Measurements from ENCODE around the gene TMBIM1. TPM values are rescaled to one million over a fixed set of nuclear protein-coding genes. Genes with fewer than 3 reads are reported as not detected.

TMBIM1 gene
- polyA plus RNA-seq, 6 donors from 2014 or later = 72.6 to 137 (median 108) TPM

DNA sequence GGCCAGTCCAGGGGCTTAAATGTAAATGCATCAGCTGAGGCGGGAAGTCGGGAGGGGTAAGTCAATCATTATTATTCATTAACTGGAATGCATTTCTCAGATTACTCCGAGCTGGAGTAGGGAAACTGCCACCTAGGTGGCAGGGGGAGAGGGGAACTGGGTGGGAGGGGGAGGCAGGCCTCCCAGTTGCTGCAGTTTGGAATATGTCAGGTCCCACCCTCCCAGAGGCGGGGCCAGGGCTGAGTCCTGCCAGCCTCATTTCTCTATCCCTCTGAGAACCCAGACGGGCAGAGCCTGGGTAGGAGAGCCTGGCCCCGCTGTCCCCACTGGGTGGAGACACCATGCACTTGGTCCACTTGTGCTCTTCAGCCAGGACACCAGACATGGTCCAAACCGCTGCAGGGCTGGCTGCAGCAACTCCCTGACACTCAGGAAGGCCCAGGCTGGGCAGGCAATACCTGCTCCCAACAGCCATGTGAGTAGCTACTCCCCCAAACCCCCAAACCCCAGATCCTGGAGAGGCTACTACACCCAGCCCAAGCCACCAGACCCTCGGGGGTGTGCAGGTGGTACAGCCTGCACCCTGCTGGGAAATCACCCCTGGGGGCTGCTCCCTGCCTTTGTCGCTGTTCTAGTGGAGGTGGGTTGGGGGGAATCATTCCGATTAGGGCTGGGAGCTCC lies 31.4 kb downstream of the TMBIM1 start, which contains the start of gene GPBAR1:
GPBAR1 (plus strand) TSS at position 274 of the 681 bp plus-strand sequence. CDS start 1,710 bp downstream, outside the sequence.
- no peak for ATAC-seq (ENCODE audit: low read depth in 2 of 2)
- Mint-ChIP-seq H3K27me3 (no peaks in the 10 kb centered on the region), H3K4me1 (peaks cover 41 to 71% (median 62%) of the 10 kb centered on the region in 3 donors), H3K36me3 (peaks cover 0 to 3% of the 10 kb centered on the region in 2 donors), H3K27ac (peak within 1 kb of the TSS in 5 of 6 donors; percentile 69 to 95 (median 89)), H3K9me3 (no peaks in the 10 kb centered on the region), H3K4me3 (peak within 1 kb of the TSS in 7 of 8 donors; percentile 17 to 88 (median 68))
- no peak for DNase-seq

DNA sequence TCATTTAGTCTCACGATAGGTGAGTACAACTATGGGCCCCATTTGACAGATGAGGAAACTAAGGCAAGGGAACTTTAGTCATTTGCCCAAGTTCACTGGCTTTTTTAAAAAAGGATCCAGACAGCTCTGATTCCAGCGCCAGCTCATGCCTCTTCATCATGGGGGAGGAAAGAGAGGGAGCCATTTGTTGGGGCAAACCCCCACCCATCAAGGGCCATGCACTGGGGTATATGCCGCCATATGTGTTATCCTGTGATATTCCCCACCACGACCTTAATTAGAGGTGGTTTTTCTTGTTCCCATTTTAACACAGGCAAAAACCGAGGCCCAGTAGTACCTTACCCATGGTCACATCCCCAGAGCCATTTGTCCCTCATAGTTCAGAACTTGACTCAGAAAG lies 32.1 kb downstream of the TMBIM1 start:
- Mint-ChIP-seq H3K27me3 (no peaks in the 10 kb centered on the region), H3K4me1 (peaks cover 40 to 69% (median 62%) of the 10 kb centered on the region in 3 donors), H3K4me3 (peak overlapping the region in 4 of 8 donors; percentile 42 to 87 (median 58)), H3K27ac (peak overlapping the region in 4 of 6 donors; percentile 74 to 95 (median 84)), H3K9me3 (no peaks in the 10 kb centered on the region), H3K36me3 (no peaks in the 10 kb centered on the region)
- ATAC-seq (ENCODE audit: low read depth in 2 of 2) (no peak), DNase-seq (no peak)

DNA sequence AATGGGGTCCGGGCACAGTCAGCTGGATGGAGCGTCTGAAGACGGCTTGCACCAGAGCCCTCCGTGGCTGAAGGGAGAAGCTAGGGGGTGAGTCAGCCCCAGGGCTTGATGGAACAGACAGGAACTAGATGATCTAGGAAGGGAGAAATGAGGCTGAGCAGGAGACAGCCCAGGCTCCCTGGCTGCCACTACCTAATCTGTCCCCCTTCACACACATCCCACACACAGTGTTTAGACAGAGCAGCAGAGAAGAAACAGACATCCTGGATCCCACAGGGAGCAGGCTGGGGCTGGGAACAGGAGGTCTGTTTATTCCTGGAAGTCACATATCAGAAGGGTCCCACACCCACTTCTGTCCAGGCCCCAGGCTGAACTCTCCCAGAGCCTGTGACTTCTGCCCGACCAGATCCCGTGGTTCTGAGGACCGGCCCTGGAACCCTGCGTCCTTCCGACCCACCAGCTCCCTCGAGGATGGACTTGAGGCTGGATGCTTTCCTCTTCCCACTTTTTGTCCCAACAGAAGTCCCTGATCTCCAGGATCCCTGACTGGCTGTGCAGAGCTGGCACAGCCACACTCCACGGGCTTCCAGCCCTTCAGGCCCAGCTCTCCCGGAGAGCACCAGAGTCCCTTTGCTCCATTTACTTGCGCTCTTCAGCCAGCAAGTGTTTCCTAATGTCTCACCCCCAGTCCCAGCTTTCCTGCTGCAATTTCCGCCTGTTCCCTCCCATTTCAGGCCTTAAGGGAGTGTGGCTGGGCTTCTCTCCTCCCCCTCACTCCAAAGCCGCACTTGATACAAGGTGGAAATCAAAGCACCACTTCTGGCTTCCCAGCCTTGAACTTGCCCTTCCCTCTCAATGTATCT lies 33.0 kb downstream of the TMBIM1 start:
- ATAC-seq (ENCODE audit: low read depth in 2 of 2) = no peak
- H3K27me3 Mint-ChIP-seq = no peaks in the 10 kb centered on the region
- no peaks in the 10 kb centered on the region for H3K9me3 Mint-ChIP-seq
- H3K4me1 Mint-ChIP-seq = peaks cover 40 to 63% (median 62%) of the 10 kb centered on the region in 3 donors
- H3K36me3 Mint-ChIP-seq = peaks cover 0 to under 1% of the 10 kb centered on the region in 2 donors
- peak overlapping the region in 5 of 6 donors; percentile 57 to 98 (median 89) for H3K27ac Mint-ChIP-seq
- DNase-seq = no peak
- H3K4me3 Mint-ChIP-seq = peak overlapping the region in 7 of 8 donors; percentile 10 to 87 (median 70)

DNA sequence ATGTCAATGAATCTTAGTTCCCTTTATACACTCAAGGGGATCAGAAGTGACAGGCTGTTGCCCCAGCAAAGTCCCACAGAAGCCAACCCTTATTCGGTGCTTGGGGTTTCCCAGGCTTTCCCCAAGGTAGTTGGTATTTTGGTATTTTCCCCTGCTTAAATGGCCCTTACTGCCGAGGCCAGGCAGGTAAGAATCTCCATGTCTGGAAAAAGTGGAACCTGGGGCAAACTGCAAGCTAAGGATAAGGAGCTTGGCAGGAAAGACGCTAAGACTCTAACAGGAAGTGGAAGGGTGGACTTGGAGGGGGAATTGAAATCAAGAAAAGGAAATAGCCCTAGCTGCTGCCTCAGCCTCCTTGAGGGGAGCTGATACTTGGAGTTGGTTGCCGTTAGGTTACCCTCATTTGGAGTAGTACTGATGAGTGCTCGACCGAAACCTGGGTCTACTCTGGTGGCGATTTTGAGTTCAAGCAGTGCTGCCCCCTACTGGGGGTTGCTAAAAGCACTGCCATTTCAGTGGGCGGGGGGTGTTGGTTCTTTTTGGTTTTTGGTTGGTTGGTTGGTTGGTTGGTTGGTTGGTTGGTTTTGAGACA lies 34.8 kb downstream of the TMBIM1 start:
- Mint-ChIP-seq H3K9me3 (no peaks in the 10 kb centered on the region), H3K27me3 (no peaks in the 10 kb centered on the region), H3K36me3 (peaks cover 0 to 13% of the 10 kb centered on the region in 2 donors), H3K27ac (peak overlapping the region; percentile 66 to 99 (median 97)), H3K4me1 (peaks cover 33 to 53% (median 47%) of the 10 kb centered on the region in 3 donors), H3K4me3 (peak overlapping the region in 7 of 8 donors; percentile 26 to 85 (median 79))
- ATAC-seq (ENCODE audit: low read depth in 2 of 2) (peak; percentile 92 to 94), DNase-seq (peak; percentile 83)

DNA sequence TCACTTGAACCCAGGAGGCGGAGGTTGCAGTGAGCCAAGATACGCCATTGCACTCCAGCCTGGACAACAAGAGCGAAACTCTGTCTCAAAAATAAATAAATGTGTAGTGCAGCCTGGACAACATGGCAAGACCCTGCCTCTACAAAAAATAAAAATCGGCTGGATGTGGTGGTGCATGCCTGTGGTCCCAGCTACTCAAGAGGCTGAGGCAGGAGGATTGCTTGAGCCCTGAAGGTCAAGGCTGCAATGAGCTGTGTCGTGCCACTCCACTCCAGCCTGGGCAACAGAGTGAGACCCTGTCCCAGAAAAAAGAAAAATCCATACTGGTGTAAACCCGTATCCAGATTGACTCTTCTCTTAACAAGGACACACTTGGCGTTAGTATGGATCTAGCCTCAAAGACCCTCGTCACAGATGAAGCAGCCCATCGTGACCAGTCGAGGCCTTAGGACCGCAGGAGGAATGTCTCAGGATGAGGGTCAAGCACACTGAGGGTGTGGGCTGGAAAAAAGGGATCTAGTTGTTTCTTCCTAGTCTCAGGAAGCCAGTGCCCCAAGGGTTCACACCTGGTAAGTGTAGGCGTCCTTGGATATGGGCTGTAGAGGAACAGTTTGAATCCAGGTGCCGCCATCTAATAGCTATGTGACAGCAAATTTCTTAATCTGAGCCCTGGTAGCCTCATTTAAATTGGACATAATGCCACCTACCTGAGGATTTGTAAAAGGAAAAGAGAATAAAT lies 35.5 kb downstream of the TMBIM1 start:
- Mint-ChIP-seq H3K27ac (peak overlapping the region; percentile 76 to 99 (median 97)), H3K4me3 (no peak overlapping the region), H3K4me1 (peaks cover 30 to 47% (median 43%) of the 10 kb centered on the region in 3 donors), H3K27me3 (no peaks in the 10 kb centered on the region), H3K36me3 (peaks cover 0 to 13% of the 10 kb centered on the region in 2 donors), H3K9me3 (no peaks in the 10 kb centered on the region)
- ATAC-seq (ENCODE audit: low read depth in 2 of 2) (no peak), DNase-seq (no peak)

DNA sequence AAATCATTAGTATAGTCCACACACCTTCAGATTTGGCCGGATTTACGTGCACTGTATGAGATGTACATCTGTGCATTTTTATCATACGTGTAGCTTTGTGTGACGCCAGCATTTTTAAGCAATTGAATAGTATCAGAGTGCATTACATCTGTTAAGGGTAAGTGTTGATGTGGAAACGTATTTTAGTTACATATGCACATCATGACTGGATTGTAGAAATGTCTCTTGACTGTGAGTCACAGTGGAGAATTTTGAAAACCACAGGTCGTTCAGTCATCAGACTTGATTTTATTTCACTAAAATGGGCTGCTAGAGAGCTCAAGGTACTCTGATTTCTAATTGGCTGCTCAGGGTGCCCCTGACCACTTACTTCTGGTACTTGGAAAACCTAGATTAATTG lies 36.9 kb downstream of the TMBIM1 start:
- Mint-ChIP-seq H3K9me3 (no peaks in the 10 kb centered on the region), H3K4me3 (no peak overlapping the region), H3K36me3 (peaks cover 0 to 13% of the 10 kb centered on the region in 2 donors), H3K4me1 (peaks cover 21 to 35% (median 34%) of the 10 kb centered on the region in 3 donors), H3K27ac (peak overlapping the region in 4 of 6 donors; percentile 17 to 90 (median 70)), H3K27me3 (no peaks in the 10 kb centered on the region)
- no peak for ATAC-seq (ENCODE audit: low read depth in 2 of 2)
- no peak for DNase-seq

DNA sequence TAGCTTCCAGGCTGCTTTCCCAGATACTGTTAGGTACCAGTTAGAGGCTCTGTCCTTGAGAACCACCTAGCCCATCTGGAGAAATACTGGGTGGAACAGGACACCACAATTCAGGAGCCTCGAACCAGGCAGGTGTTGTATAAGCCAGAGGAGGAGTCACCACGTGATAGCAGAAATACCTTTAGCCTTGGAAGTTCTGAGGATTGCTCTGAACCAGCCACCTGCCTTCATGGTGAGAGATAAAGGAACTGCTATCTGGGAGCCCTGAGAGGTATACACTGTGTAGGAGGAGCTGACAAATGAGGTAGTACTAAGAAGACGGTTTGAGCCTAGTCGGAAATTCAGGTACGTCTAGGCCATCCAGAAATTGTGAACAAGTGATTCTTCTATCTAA lies 39.1 kb downstream of the TMBIM1 start:
- Mint-ChIP-seq H3K36me3 (peaks cover 6 to 13% of the 10 kb centered on the region in 2 donors), H3K4me3 (no peak overlapping the region), H3K9me3 (no peaks in the 10 kb centered on the region), H3K27me3 (no peaks in the 10 kb centered on the region), H3K27ac (peak overlapping the region in 2 of 6 donors; percentile 38 to 47), H3K4me1 (peaks cover 6 to 18% (median 13%) of the 10 kb centered on the region in 3 donors)
- ATAC-seq (ENCODE audit: low read depth in 2 of 2) = no peak
- DNase-seq = no peak

DNA sequence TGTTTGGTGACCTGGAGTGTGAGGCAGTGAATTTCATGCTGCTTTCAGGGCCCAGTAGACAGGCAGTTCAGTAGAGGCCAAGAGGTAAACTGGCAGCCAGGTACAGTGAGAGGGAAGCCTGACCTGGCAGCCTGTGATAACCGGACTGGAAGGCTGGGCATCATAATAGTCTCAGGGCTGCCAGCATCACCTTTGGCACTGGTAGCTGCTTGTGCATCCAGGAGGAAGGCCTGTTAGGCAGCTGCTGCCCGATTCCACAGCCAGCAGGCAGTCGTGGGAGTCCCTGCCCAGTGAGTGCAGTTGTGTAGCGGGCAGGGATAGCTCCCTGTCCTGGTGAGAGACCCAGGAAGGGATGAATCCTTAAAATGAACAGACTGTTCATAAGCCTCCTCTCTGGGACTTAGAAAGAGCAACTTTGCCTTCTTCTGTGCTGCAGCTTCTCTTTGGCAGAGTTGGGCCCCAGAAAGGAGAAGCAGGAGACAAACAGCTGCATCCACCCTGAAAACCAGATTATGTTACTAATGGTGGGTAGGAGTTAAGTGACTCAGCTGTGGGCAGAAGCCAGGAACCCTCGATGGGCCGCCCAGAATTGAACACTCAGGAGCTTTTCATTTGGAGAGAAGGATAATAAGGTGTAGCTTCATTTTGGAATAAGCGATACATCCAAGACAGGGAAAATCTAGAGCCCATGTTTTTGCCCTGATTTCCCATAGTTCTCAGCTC lies 39.6 kb downstream of the TMBIM1 start:
- Mint-ChIP-seq H3K9me3 (no peaks in the 10 kb centered on the region), H3K4me3 (no peak overlapping the region), H3K4me1 (peaks cover 5 to 16% (median 7%) of the 10 kb centered on the region in 3 donors), H3K27me3 (no peaks in the 10 kb centered on the region), H3K27ac (peak overlapping the region in 2 of 6 donors; percentile 24 to 77), H3K36me3 (peaks cover 6 to 13% of the 10 kb centered on the region in 2 donors)
- DNase-seq = no peak
- no peak for ATAC-seq (ENCODE audit: low read depth in 2 of 2)

DNA sequence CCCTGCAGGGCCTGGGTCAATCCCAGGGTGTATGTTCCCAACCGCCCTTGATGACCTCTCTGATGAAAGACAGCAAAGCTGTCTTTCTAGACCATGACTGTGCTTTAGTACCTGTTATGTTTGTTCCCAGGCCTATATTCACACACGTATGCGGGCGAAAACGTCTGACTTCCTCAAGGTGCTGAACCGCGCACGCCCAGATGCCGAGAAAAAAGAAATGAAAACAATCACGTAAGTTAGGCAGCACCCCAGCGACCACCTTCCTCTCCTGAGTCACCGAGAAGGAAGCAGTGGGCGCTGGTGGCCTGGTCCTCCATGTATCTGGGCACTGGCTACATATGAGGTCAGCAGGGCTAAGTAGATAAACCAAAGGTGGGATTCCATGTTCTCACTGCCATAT lies 42.6 kb downstream of the TMBIM1 start:
- Mint-ChIP-seq H3K4me1 (no peaks in the 10 kb centered on the region), H3K9me3 (no peaks in the 10 kb centered on the region), H3K27me3 (no peaks in the 10 kb centered on the region), H3K36me3 (peaks cover 6 to 13% of the 10 kb centered on the region in 2 donors), H3K4me3 (peak overlapping the region in 1 of 8 donors; percentile 68), H3K27ac (peak overlapping the region; percentile 14 to 78 (median 44))
- ATAC-seq (ENCODE audit: low read depth in 2 of 2) (no peak), DNase-seq (no peak)

DNA sequence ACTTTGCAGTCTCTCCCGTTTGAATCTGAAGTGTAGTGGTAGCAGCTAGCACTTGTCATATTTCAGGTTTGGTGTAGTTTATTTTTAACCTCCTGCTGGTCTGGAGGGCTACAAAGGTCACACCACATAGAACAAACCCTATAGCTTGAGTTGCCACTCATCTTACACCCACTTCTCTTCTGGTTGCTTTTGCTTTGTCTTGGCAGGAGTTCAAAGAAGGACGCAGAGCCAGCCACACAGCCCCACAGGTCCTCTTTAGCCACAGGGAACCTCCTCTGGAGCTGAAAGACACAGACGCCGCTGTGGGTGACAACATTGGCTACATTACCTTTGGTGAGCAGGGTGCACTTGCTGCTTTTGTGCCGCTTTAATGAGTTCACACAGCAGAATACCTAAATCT lies 47.1 kb downstream of the TMBIM1 start:
- DNase-seq (no peak), ATAC-seq (ENCODE audit: low read depth in 2 of 2) (no peak)
- H3K4me1 Mint-ChIP-seq = no peaks in the 10 kb centered on the region
- H3K27ac Mint-ChIP-seq = no peak overlapping the region
- peaks cover 8 to 10% of the 10 kb centered on the region in 2 donors for H3K36me3 Mint-ChIP-seq
- no peaks in the 10 kb centered on the region for H3K27me3 Mint-ChIP-seq
- no peaks in the 10 kb centered on the region for H3K9me3 Mint-ChIP-seq
- H3K4me3 Mint-ChIP-seq = no peak overlapping the region

DNA sequence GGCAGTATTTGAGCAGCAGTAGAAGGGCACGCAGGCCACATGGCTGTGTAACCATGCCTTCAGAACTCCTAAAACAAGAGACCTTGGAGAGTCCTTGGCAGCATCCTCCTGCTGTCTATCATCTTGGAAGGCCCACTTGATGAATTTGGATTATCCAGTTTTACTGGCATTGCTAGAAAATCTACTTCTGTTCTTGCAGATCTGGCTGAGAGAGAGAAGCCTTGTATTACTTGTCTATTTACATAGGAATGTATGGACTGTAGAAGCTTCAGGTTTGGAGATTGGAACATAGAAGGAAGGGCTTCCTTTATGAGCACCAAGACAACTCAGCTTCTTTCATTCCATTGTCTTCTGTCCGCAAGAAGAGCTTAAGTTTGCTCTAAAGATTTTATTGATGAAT lies 47.6 kb downstream of the TMBIM1 start:
- H3K36me3 Mint-ChIP-seq = peaks cover 5 to 8% of the 10 kb centered on the region in 2 donors
- H3K9me3 Mint-ChIP-seq = no peaks in the 10 kb centered on the region
- H3K27ac Mint-ChIP-seq = peak overlapping the region in 2 of 6 donors; percentile 29 to 85
- no peaks in the 10 kb centered on the region for H3K4me1 Mint-ChIP-seq
- H3K4me3 Mint-ChIP-seq = no peak overlapping the region
- no peaks in the 10 kb centered on the region for H3K27me3 Mint-ChIP-seq
- ATAC-seq (ENCODE audit: low read depth in 2 of 2) (no peak), DNase-seq (no peak)

DNA sequence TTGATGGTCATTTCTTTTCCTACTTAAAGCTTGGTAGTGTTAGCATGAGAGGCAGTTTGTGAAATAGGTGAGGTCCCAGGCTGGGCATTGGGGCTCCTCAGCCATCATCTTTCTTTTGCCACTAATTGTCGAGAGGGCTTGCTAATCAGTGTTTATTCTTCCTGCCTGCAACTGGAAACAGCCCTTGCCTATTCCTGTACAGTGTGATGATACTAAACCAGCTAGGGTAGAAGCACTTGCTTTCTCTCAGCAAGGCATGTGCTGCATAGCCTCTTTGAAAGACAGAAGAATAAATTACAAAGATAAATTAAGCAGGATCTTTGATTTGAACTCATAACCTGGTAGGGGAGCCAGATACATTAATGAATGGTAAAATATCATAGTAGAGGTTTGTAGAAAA lies 48.1 kb downstream of the TMBIM1 start:
- no peaks in the 10 kb centered on the region for H3K9me3 Mint-ChIP-seq
- peaks cover 4 to 8% of the 10 kb centered on the region in 2 donors for H3K36me3 Mint-ChIP-seq
- no peak for DNase-seq
- H3K4me3 Mint-ChIP-seq = no peak overlapping the region
- ATAC-seq (ENCODE audit: low read depth in 2 of 2) = no peak
- no peaks in the 10 kb centered on the region for H3K27me3 Mint-ChIP-seq
- peak overlapping the region in 3 of 6 donors; percentile 11 to 85 (median 76) for H3K27ac Mint-ChIP-seq
- H3K4me1 Mint-ChIP-seq = no peaks in the 10 kb centered on the region
